BE2C (cell line): ENCODE results near the gene ASIC2.

ENCODE experiments used
- DNase-seq: peaks from one replicate; pipeline ENCODE4 v3.0.0-alpha.2; 2020
- H3K27me3 ChIP-seq: fragments of 250-450 bp; sonication (Bioruptor Pico); 2 replicates; pipeline ENCODE4 v1.5.1; 2020; ENCODE audit warnings: mild to moderate bottlenecking
- H3K36me3 ChIP-seq: fragments of 250-450 bp; sonication (Bioruptor Pico); 2 replicates; pipeline ENCODE4 v1.5.1; 2020; ENCODE audit warnings: mild to moderate bottlenecking
- H3K4me1 ChIP-seq: fragments of 250-450 bp; sonication (Bioruptor Pico); 2 replicates; pipeline ENCODE4 v1.5.1; 2020
- H3K4me3 ChIP-seq: 2 replicates; pipeline ENCODE4 v1.5.1; 2011; ENCODE audit warnings: low read depth, low read length
- H3K9me3 ChIP-seq: fragments of 250-450 bp; sonication (Bioruptor Pico); 2 replicates; pipeline ENCODE4 v1.5.1; 2020
- TF ChIP-seq, protein P1 (sequence below): IDR thresholded peaks from 2 replicates; pipeline ENCODE4 v1.5.1; 2012; ENCODE audit warnings: mild to moderate bottlenecking, low read depth, low read length

Gene ASIC2

DNA sequence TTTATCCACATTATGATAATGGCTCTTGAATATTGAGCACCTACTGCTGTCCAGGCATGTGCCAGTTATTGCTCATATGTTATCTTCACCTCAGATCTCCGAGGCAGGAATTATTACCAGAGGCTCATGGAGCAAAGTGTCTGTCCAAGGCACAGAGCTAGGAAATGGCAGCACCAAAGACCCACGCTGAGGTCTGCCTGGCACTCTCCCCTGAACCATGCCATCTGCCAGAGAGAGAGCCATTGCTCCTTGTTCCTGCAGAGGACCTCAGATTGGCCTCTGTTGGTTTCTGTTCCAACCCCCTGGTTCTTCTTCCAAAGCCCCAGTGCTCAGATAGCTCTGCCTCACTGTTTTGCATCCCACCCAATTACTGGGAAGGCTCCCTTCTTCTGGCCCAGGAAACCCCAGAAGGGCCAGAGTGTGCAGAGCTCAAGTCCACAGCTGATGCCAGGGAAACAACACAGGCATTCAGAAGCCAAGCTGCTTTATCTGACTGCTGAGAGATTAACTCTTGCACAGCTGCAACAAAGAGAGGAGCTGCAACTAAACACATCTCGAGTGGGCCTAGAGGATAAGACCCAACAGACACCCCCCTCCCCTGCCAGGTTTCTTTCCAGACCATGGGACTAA, 5.9 kb downstream of the ASIC2 start:
- no peak for DNase-seq
- H3K4me1 ChIP-seq, result no peaks in the 10 kb centered on the region
- no peaks in the 10 kb centered on the region for H3K9me3 ChIP-seq
- H3K4me3 ChIP-seq, result no peak overlapping the region
- peaks cover 22% of the 10 kb centered on the region for H3K27me3 ChIP-seq
- TF ChIP-seq, protein P1, sequence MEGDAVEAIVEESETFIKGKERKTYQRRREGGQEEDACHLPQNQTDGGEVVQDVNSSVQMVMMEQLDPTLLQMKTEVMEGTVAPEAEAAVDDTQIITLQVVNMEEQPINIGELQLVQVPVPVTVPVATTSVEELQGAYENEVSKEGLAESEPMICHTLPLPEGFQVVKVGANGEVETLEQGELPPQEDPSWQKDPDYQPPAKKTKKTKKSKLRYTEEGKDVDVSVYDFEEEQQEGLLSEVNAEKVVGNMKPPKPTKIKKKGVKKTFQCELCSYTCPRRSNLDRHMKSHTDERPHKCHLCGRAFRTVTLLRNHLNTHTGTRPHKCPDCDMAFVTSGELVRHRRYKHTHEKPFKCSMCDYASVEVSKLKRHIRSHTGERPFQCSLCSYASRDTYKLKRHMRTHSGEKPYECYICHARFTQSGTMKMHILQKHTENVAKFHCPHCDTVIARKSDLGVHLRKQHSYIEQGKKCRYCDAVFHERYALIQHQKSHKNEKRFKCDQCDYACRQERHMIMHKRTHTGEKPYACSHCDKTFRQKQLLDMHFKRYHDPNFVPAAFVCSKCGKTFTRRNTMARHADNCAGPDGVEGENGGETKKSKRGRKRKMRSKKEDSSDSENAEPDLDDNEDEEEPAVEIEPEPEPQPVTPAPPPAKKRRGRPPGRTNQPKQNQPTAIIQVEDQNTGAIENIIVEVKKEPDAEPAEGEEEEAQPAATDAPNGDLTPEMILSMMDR, result no peak
- no peaks in the 10 kb centered on the region for H3K36me3 ChIP-seq

DNA sequence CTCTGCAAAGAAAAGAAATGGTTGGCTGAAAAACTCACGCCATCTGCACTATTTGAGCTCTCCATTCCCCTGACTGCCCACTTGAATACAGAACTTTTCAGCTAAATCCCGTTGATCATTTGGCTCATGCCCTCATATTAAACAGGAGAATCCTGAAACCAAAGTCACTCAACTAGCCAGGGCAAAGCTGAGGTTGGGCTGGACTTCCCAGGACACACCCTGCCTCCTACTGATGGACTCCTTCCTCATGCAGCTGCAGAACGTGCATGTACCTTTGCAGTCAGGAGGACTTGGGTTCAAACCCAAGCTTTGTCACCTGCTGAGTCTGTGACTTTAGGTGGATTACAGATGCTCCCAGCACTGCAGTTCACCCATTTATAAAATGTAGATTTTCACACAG, 7.7 kb downstream of the ASIC2 start:
- Histone ChIP-seq H3K4me3 (no peak overlapping the region), H3K27me3 (peaks cover 6% of the 10 kb centered on the region; the same call in 1 of the 2 replicates), H3K36me3 (no peaks in the 10 kb centered on the region), H3K4me1 (no peaks in the 10 kb centered on the region), H3K9me3 (no peaks in the 10 kb centered on the region)
- TF ChIP-seq, protein P1, result no peak
- no peak for DNase-seq

DNA sequence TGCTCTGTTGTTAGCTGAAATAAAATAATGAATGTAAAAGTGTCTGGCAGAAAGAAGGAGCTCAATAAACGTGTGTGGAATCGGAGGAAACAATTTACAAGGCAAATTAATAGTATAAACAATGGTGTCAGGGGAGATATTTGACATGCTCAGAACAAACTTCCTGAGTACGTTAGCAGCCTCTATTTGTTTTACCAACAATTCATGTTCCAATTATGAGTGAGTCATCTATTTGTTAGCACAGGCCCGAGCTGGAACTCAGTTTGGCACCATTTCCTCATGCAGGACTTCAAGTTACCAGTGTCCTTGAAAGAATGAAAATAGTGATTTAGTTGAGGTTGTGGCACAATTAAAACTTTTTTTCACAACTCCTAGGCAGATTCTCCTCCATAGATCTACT, 9.1 kb downstream of the ASIC2 start:
- Histone ChIP-seq H3K9me3 (no peaks in the 10 kb centered on the region), H3K4me1 (no peaks in the 10 kb centered on the region), H3K27me3 (no peaks in the 10 kb centered on the region), H3K36me3 (no peaks in the 10 kb centered on the region), H3K4me3 (no peak overlapping the region)
- no peak for DNase-seq
- TF ChIP-seq, protein P1, result no peak

DNA sequence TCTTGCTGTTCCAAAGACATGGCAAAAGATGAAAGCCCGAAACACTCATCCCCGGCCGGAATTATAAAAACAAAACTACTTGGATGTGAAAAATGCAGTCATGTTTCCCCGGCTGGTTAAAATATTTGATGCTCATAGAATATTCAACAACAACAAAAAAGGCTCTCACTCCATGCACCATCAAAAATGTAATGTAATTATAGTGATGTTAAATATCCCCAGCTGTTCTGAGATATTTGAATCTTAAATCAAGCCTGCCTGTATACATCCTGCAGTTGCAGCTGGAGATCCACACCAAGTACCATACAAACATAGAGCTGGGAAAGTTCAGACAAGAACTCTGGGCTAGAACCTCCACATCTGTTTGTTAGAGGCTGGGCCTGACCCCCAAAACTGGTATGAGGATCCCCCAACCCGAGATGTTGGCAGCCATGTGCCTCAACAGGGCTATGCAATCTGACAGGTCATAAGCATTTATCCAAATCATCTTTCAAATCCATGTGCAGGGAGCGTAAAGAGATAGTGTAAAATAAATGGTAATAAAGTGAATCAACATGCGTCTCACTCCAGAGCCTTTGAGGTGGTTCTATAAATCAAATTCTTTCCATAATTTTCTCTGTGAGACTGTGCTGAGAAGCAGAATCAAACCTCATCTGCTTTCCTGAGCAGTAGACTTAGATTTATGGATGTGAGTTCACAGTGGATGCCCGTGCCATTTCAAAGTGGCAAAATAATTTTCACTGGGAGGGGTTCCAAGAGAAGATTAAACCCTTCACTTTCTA, 12.7 kb downstream of the ASIC2 start:
- H3K4me1 ChIP-seq, result no peaks in the 10 kb centered on the region
- no peak overlapping the region for H3K4me3 ChIP-seq
- TF ChIP-seq, protein P1, result no peak
- DNase-seq, result no peak
- H3K36me3 ChIP-seq, result no peaks in the 10 kb centered on the region
- no peaks in the 10 kb centered on the region for H3K9me3 ChIP-seq
- no peaks in the 10 kb centered on the region for H3K27me3 ChIP-seq

DNA sequence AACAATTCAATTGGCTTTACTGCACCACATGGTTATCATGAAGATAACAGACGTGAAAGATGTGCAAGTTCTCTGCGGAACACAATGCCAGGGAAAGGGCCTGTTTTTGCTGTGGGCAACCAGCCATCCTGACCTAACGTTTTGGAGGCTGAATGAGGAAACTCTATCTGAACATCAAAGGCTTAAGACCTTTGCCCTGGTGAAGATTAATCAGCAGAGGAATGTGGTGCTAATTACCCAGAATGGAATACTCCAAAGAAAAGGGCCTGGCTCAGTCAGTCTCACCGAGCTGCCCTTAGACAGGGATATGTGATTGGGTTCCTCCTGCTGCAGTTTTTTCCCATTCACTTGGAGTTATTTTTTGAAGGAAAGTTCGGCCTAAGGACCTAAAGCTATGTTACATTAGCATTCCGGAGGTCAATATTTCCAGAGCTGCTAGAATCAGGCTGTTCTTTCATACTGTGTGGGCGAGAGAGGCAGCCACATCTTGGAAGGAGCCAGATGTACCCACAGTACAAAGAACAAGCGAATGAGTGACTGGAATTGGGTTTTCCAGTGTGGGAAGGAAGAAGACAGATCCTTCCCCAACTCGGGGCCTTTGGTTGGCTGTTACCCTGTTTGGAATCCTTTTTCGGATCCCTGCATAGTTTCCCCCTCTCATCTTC, 15.5 kb downstream of the ASIC2 start:
- Histone ChIP-seq H3K4me3 (no peak overlapping the region), H3K27me3 (no peaks in the 10 kb centered on the region), H3K36me3 (no peaks in the 10 kb centered on the region), H3K4me1 (no peaks in the 10 kb centered on the region), H3K9me3 (no peaks in the 10 kb centered on the region)
- TF ChIP-seq, protein P1, result no peak
- DNase-seq, result no peak
